ENCODE results near the gene MSMP. TPM values are rescaled to one million over a fixed set of nuclear protein-coding genes. Genes with fewer than 3 reads are reported as not detected.
A peak's percentile ranks its signal among the peaks of the same experiment; 100 is the strongest.

MSMP gene
- total RNA-seq, 1 experiment from 2014 or later = not detected

DNA sequence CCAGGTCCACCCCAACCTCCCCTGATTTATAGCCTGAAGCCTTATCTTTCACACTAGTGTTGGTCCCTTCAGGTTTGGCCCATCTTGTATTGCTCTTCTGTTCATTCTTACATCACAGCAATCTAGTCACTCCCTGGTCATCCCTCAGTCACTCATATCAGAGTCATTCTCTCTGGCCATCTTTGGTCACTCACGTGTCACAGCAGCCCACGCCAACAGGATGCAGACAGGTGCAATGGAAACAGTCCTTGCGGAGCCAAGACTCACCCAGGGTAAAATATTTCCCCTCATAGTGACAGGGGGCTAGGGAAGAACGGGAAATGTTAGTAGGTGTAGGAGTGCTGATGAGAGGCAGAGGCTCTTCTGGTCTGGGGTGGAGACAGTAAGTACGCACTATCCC lies 610 bp downstream of the MSMP start:
- Histone ChIP-seq H3K4me1 (ENCODE audit: insufficient read depth, low read length, poor library complexity, severe bottlenecking) (peaks cover 13% of the 10 kb centered on the region), H3K27ac (ENCODE audit: low read depth, low read length, poor library complexity, severe bottlenecking) (no peak overlapping the region), H3K36me3 (ENCODE audit: insufficient read depth, low read length, poor library complexity, severe bottlenecking) (peaks cover 7% of the 10 kb centered on the region), H3K9me3 (ENCODE audit: low read depth, low read length, poor library complexity, severe bottlenecking) (no peaks in the 10 kb centered on the region), H3K27me3 (replicated peaks; ENCODE audit: insufficient read depth, low read depth, low read length, poor library complexity) (no peaks in the 10 kb centered on the region), H3K4me3 (ENCODE audit: low read depth, low read length, poor library complexity, severe bottlenecking) (no peak overlapping the region)
- ChIA-PET POLR2A (ENCODE audit: low non-redundant PET) (no interaction called here), CTCF (interaction anchor here (0.5 kb wide), 1 partner anchor 143 kb away, joined by 3 read pairs; no protein-coding TSS in a partner anchor)
- TF ChIP-seq EZH2 (IDR thresholded peaks at IDR 0.05; ENCODE audit: borderline replicate concordance, low read depth, low read length, poor library complexity, severe bottlenecking) = no peak
- TF ChIP-seq, protein P1, sequence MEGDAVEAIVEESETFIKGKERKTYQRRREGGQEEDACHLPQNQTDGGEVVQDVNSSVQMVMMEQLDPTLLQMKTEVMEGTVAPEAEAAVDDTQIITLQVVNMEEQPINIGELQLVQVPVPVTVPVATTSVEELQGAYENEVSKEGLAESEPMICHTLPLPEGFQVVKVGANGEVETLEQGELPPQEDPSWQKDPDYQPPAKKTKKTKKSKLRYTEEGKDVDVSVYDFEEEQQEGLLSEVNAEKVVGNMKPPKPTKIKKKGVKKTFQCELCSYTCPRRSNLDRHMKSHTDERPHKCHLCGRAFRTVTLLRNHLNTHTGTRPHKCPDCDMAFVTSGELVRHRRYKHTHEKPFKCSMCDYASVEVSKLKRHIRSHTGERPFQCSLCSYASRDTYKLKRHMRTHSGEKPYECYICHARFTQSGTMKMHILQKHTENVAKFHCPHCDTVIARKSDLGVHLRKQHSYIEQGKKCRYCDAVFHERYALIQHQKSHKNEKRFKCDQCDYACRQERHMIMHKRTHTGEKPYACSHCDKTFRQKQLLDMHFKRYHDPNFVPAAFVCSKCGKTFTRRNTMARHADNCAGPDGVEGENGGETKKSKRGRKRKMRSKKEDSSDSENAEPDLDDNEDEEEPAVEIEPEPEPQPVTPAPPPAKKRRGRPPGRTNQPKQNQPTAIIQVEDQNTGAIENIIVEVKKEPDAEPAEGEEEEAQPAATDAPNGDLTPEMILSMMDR (conservative IDR thresholded peaks at IDR 0.05; ENCODE audit: low read depth, low read length) = no peak
- no peak for DNase-seq (ENCODE audit: low spot score)
- BruUV-seq (replicated peaks) = no TSS peak
- intact Hi-C loops (cut with micrococcal nuclease; ENCODE audit: unreplicated experiment) = no loop called here

DNA sequence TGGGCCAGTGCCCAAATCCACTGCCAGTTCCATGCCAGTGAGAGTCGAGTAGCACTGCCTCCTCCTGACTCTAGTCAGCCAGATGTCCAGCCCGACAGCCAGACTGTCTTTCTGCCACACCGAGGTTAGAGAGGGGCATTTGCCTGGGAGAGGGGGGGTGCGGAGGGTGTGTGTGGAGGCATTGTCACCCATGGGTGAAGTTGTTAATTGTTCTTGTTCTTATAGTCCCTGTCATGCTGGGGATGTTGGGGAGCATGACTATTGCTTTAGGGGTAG lies 3.9 kb downstream of the MSMP start:
- no TSS peak for BruUV-seq (replicated peaks)
- intact Hi-C loops (cut with micrococcal nuclease; ENCODE audit: unreplicated experiment) = no loop called here
- Histone ChIP-seq H3K27ac (ENCODE audit: low read depth, low read length, poor library complexity, severe bottlenecking) (no peak overlapping the region), H3K4me3 (ENCODE audit: low read depth, low read length, poor library complexity, severe bottlenecking) (peak overlapping the region; percentile 96), H3K4me1 (ENCODE audit: insufficient read depth, low read length, poor library complexity, severe bottlenecking) (peaks cover 21% of the 10 kb centered on the region), H3K9me3 (ENCODE audit: low read depth, low read length, poor library complexity, severe bottlenecking) (no peaks in the 10 kb centered on the region), H3K36me3 (ENCODE audit: insufficient read depth, low read length, poor library complexity, severe bottlenecking) (peaks cover 12% of the 10 kb centered on the region), H3K27me3 (replicated peaks; ENCODE audit: insufficient read depth, low read depth, low read length, poor library complexity) (no peaks in the 10 kb centered on the region)
- no peak for DNase-seq (ENCODE audit: low spot score)
- CTCF ChIA-PET = no interaction called here
- TF ChIP-seq, protein P1 (conservative IDR thresholded peaks at IDR 0.05; ENCODE audit: low read depth, low read length) = no peak
- no peak for TF ChIP-seq EZH2 (IDR thresholded peaks at IDR 0.05; ENCODE audit: borderline replicate concordance, low read depth, low read length, poor library complexity, severe bottlenecking)
- POLR2A ChIA-PET (ENCODE audit: low non-redundant PET) = no interaction called here

DNA sequence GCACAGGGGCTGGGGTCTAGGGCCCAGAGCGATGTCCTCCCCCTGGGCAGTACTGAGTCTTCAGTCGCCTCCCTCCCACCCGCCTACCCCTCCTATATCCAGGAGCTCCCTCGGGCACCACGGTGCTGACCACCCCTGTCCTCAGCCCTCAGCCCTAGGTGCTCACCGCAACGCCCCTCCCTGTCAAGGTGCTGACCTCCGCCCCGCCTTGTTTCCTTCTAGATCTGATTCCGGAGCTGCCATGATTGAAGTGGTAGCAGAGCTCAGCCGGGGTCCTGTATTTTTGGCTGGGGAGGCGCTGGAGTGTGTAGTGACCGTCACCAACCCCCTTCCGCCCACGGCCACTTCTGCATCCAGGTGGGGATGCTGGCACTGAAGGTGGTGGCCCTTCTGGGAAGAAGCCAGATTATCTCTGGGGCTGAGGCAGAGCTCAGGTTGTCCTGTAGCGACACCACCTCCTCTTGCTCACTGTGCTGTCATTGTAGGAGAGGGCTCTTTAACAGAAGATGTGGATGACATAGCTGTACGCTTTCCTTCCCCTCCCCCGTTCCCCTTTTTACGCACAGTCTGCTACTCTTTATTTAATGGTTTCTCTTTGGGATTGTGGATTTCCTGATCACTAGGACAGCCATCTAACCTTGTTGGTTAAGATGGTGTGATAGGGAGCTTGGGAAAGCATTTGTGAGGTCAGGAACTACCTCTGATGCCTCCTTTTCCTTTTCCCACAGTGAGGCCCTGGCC lies 4.4 kb downstream of the MSMP start:
- no TSS peak for BruUV-seq (replicated peaks)
- POLR2A ChIA-PET (ENCODE audit: low non-redundant PET) = no interaction called here

More for the DNA sequence above, 4.4 kb downstream of the MSMP start:
- H3K4me3 ChIP-seq (ENCODE audit: low read depth, low read length, poor library complexity, severe bottlenecking) = peak overlapping the region; percentile 96
- peaks cover 12% of the 10 kb centered on the region for H3K36me3 ChIP-seq (ENCODE audit: insufficient read depth, low read length, poor library complexity, severe bottlenecking)
- H3K9me3 ChIP-seq (ENCODE audit: low read depth, low read length, poor library complexity, severe bottlenecking) = no peaks in the 10 kb centered on the region
- CTCF ChIA-PET = no interaction called here
- no peaks in the 10 kb centered on the region for H3K27me3 ChIP-seq (replicated peaks; ENCODE audit: insufficient read depth, low read depth, low read length, poor library complexity)
- H3K27ac ChIP-seq (ENCODE audit: low read depth, low read length, poor library complexity, severe bottlenecking) = peak overlapping the region; percentile 81
- DNase-seq (ENCODE audit: low spot score) = no peak
- intact Hi-C loops (cut with micrococcal nuclease; ENCODE audit: unreplicated experiment) = no loop called here
- H3K4me1 ChIP-seq (ENCODE audit: insufficient read depth, low read length, poor library complexity, severe bottlenecking) = peaks cover 21% of the 10 kb centered on the region
- TF ChIP-seq, protein P1 (conservative IDR thresholded peaks at IDR 0.05; ENCODE audit: low read depth, low read length) = no peak
- no peak for TF ChIP-seq EZH2 (IDR thresholded peaks at IDR 0.05; ENCODE audit: borderline replicate concordance, low read depth, low read length, poor library complexity, severe bottlenecking)

Measured in A673 (cell line).